GM19463 (cell line): ENCODE results near the gene OGFOD2.
"Not testable (repeated sequence)": the region's sequence is repeated elsewhere in the genome, so short reads cannot be mapped to it uniquely, and the experiment has no call there.

Experiments
- ATAC-seq: cut with Tn5 transposase; IDR thresholded peaks from one replicate; pipeline ENCODE4 v1.9.1; 2021; ENCODE audit warnings: mild to moderate bottlenecking, moderate library complexity; ENCODE audit not compliant: unreplicated experiment

Gene OGFOD2

GRCh38 chr12:123001464-123001863 is 26.4 kb downstream of the OGFOD2 start:
- no peak for ATAC-seq

GRCh38 chr12:123003257-123003656 is 28.2 kb downstream of the OGFOD2 start:
- ATAC-seq: no peak

- no peak for ATAC-seq
Observed at GRCh38 chr12:123004287-123004686, 29.2 kb downstream of the OGFOD2 start.

GRCh38 chr12:123005081-123005626 is 30.1 kb downstream of the OGFOD2 start:
- no peak for ATAC-seq

GRCh38 chr12:123006977-123007376 is 31.9 kb downstream of the OGFOD2 start:
- no peak for ATAC-seq

GRCh38 chr12:123010110-123010509 is 35.1 kb downstream of the OGFOD2 start:
- no peak for ATAC-seq

GRCh38 chr12:123010681-123011080 is 35.6 kb downstream of the OGFOD2 start:
- no peak for ATAC-seq

GRCh38 chr12:123011701-123012100 is 36.7 kb downstream of the OGFOD2 start:
- no peak for ATAC-seq

GRCh38 chr12:123013185-123014095 is 38.4 kb downstream of the OGFOD2 start:
- no peak for ATAC-seq

- not testable (repeated sequence) for ATAC-seq
Observed at GRCh38 chr12:123014473-123014872, 39.4 kb downstream of the OGFOD2 start.

- no peak for ATAC-seq
Observed at GRCh38 chr12:123017753-123018152, 42.7 kb downstream of the OGFOD2 start.

- no peak for ATAC-seq
Observed at GRCh38 chr12:123019841-123020138, 44.7 kb downstream of the OGFOD2 start.

- no peak for ATAC-seq
Observed at GRCh38 chr12:123021688-123022604, 46.9 kb downstream of the OGFOD2 start.

- no peak for ATAC-seq
Observed at GRCh38 chr12:123022846-123023245, 47.8 kb downstream of the OGFOD2 start.

GRCh38 chr12:123024819-123025391 is 49.9 kb downstream of the OGFOD2 start:
- no peak for ATAC-seq

GRCh38 chr12:123026094-123026853 is 51.2 kb downstream of the OGFOD2 start:
- ATAC-seq: no peak

GRCh38 chr12:123027726-123028445 is 52.8 kb downstream of the OGFOD2 start:
- ATAC-seq: no peak

- no peak for ATAC-seq
Observed at GRCh38 chr12:123028475-123028874, 53.4 kb downstream of the OGFOD2 start.

- no peak for ATAC-seq
Observed at GRCh38 chr12:123029550-123029949, 54.5 kb downstream of the OGFOD2 start.
